Measurements from ENCODE around the gene CTU2. TPM values are rescaled to one million over a fixed set of nuclear protein-coding genes. Genes with fewer than 3 reads are reported as not detected.

CTU2 gene
- total and polyA plus RNA-seq, 2 of the 4 experiments (the other 2 are of a cell fraction) = 12.9 to 18.4 TPM

- Histone ChIP-seq H3K79me1 (ENCODE audit: low read depth in 1 of 2, low read length in 2 of 2) (peaks cover 16 to 41% of the 10 kb centered on the region in 2 experiments), H4K8ac (ENCODE audit: low read depth in 2 of 2, low read length in 2 of 2) (no peak overlapping the region), H3K9ac (ENCODE audit: low read depth, low read length) (no peak overlapping the region), H3K4ac (ENCODE audit: low read depth, low read length) (no peak overlapping the region), H2AFZ (replicated peaks; ENCODE audit: low read length, poor library complexity) (no peak overlapping the region), H3K9me1 (ENCODE audit: insufficient read depth, low read length) (no peaks in the 10 kb centered on the region), H2BK120ac (ENCODE audit: low read depth, low read length) (no peak overlapping the region), H4K5ac (ENCODE audit: low read depth, low read length) (no peak overlapping the region), H3K27me3 (ENCODE audit: control insufficient read depth, insufficient read depth, low read length) (no peaks in the 10 kb centered on the region), H3K36me3 (ENCODE audit: control insufficient read depth, insufficient read depth, low read length) (no peaks in the 10 kb centered on the region; the same call in 1 of the 2 replicates), H3K4me2 (ENCODE audit: low read depth, low read length) (no peak overlapping the region), H4K91ac (ENCODE audit: insufficient read depth, low read depth, low read length) (no peak overlapping the region), H3K4me3 (ENCODE audit: insufficient read depth, low read depth, low read length) (no peak overlapping the region), H3K18ac (ENCODE audit: low read depth, low read length) (no peak overlapping the region), H3K27ac (ENCODE audit: insufficient read depth, low read length) (no peak overlapping the region), H2BK5ac (ENCODE audit: low read depth, low read length, poor library complexity, severe bottlenecking) (no peak overlapping the region), H2BK15ac (ENCODE audit: low read depth, low read length) (no peak overlapping the region), H3K9me3 (ENCODE audit: control insufficient read depth, insufficient read depth, low read length) (no peaks in the 10 kb centered on the region), H2AK5ac (ENCODE audit: low read depth, low read length) (no peak overlapping the region), H3K14ac (replicated peaks; ENCODE audit: low read depth, low read length) (no peak overlapping the region), H3K56ac (ENCODE audit: extremely low read depth, insufficient read depth, low read length) (no peak overlapping the region), H2BK20ac (ENCODE audit: low read depth, low read length) (no peak overlapping the region), H3K4me1 (ENCODE audit: control insufficient read depth, insufficient read depth, low read length) (no peaks in the 10 kb centered on the region), H4K20me1 (ENCODE audit: insufficient read depth, low read length) (0 out of 2 replicates have a peak, but pooled peaks cover 5% of the 10 kb centered on the region), H2AK9ac (replicated peaks; ENCODE audit: low read depth, low read length, poor library complexity) (no peak overlapping the region), H3K23ac (ENCODE audit: low read depth, low read length) (no peak overlapping the region; the same call in 1 of the 2 replicates)
- in situ Hi-C loops (cut with MboI; ENCODE audit: low sequenced_read_pairs) = no loop called here
- DNase-seq (no peak), ATAC-seq (ENCODE audit: low read depth) (no peak)
- WGBS, 2 experiments (ENCODE audit: extremely low coverage in 2 of 2, insufficient read length in 1 of 2) = 100% methylated on average over 1 of the region's 10 CpGs; no CpG with 5 or more reads in 1 of the 2 experiments
- TF ChIP-seq MXI1 (IDR thresholded peaks at IDR 0.05; ENCODE audit: borderline replicate concordance, low read depth, low read length) = no peak
- no peak for TF ChIP-seq POLR2A (IDR thresholded peaks at IDR 0.05; ENCODE audit: low read depth, low read length)
- TF ChIP-seq MAFK (IDR thresholded peaks at IDR 0.05; ENCODE audit: low read depth, low read length) = no peak
- no peak for TF ChIP-seq RAD21 (IDR thresholded peaks at IDR 0.05; ENCODE audit: low read length)
- TF ChIP-seq RFX5 (IDR thresholded peaks at IDR 0.05; ENCODE audit: low read depth, low read length) = no peak
- no peak for TF ChIP-seq ELK1 (IDR thresholded peaks at IDR 0.05; ENCODE audit: borderline replicate concordance, low read depth, low read length)
- TF ChIP-seq FOS (IDR thresholded peaks at IDR 0.05; ENCODE audit: low read depth, low read length) = no peak
- TF ChIP-seq SMC3 (IDR thresholded peaks at IDR 0.05; ENCODE audit: low read depth, low read length) = no peak
- no peak for TF ChIP-seq MAZ (IDR thresholded peaks at IDR 0.05; ENCODE audit: borderline replicate concordance, low read depth, low read length)
- no peak for TF ChIP-seq CTCF (conservative IDR thresholded peaks at IDR 0.05; ENCODE audit: low read depth, low read length)
- TF ChIP-seq NFE2L2 (IDR thresholded peaks at IDR 0.05; ENCODE audit: low read depth, low read length) = no peak
- no peak for TF ChIP-seq CEBPB (IDR thresholded peaks at IDR 0.05; ENCODE audit: low read depth, low read length)
- TF ChIP-seq USF2 (IDR thresholded peaks at IDR 0.05; ENCODE audit: low read depth, low read length) = no peak
- no peak for TF ChIP-seq RCOR1 (IDR thresholded peaks at IDR 0.05; ENCODE audit: insufficient replicate concordance, low read length)
- TF ChIP-seq BHLHE40 (IDR thresholded peaks at IDR 0.05; ENCODE audit: low read depth, low read length) = no peak
- ChIA-PET POLR2A (ENCODE audit: unreplicated experiment) (no interaction called here), CTCF (no interaction called here)
- intact Hi-C loops (cut with micrococcal nuclease) = no loop called here
- dilution Hi-C loops (cut with HindIII; ENCODE audit: low sequenced_read_pairs, unreplicated experiment) = no loop called here
- BruUV-seq (replicated peaks) = no TSS peak
Measured at GRCh38 chr16:88661468-88661867, 44.8 kb upstream of the CTU2 start.

All from IMR-90 (cell line).